Adrenal gland (tissue), 5 donors: ENCODE measurements around the gene MRPL54.

Experiments used
- CTCF ChIP-seq, 6 experiments: fragments of 450-650 bp in 4 of 6; fragments of 200-600 bp in 2 of 6; sonication (generic) in 1 of 6; IDR thresholded peaks; 1 replicate in 5 of 6; 2 replicates in 1 of 6; pipeline versions ENCODE4 v1.5.1 to v1.8.0; 2016 to 2021; ENCODE audit warnings: antibody characterized with exemption in 6 of 6, mild to moderate bottlenecking in 2 of 6, moderate library complexity in 1 of 6
- POLR2A ChIP-seq, 2 donors: fragments of 450-650 bp; IDR thresholded peaks; one replicate each; pipeline ENCODE4 v1.6.1; 2017; ENCODE audit warnings: antibody characterized with exemption in 2 of 2, mild to moderate bottlenecking in 2 of 2, moderate library complexity in 1 of 2
- donor health status: DM: no; HTN: no; CAD: no.

- TF ChIP-seq CTCF (IDR thresholded peaks at IDR 0.05) (no peak), POLR2A (IDR thresholded peaks at IDR 0.05) (no peak)
Measured at GRCh38 chr19:3737487-3738205, 24.8 kb upstream of the MRPL54 start.
